HepG2 (cell line): Measurements from ENCODE around the gene TFAP2A. TPM values are rescaled to one million over a fixed set of nuclear protein-coding genes. Genes with fewer than 3 reads are reported as not detected.
A peak's percentile ranks its signal among the peaks of the same experiment; 100 is the strongest.

Experiments used
- ATAC-seq: fragments of 200-7000 bp; cut with Tn5 transposase; 3 replicates; pipeline ENCODE4 v1.9.1; 2020; ENCODE audit warnings: mild to moderate bottlenecking, moderate library complexity
- BruUV-seq: library from RNA; stranded (reverse); fragments of 400-500 nt; replicated peaks from 2 replicates; lab custom pipeline; 2021; lab: Mats Ljungman, UMichigan
- CTCF ChIA-PET: fragments of 300-600 bp; formaldehyde crosslinking; extraction: SDS; loops from one replicate; lab custom pipeline; 2021; ENCODE audit warnings: low total read pairs, inconsistent platforms, low intra/inter-chr PET ratio; lab: Yijun Ruan, JAX
- POLR2A ChIA-PET: fragments of 350-600 bp; sonication (Branson Sonifier 250); formaldehyde crosslinking; loops from one replicate; lab custom pipeline; 2020; ENCODE audit warnings: antibody characterized with exemption, inconsistent platforms; lab: Yijun Ruan, JAX
- DNase-seq: peaks from one replicate; pipeline ENCODE4 v3.0.0-alpha.2; 2015; ENCODE audit warnings: low spot score
- FAIRE-seq: peaks from 3 replicates; lab custom pipeline; 2011; peaks lifted over from hg19 to GRCh38; lab: Jason Lieb, UNC
- H2AFZ ChIP-seq: one replicate; pipeline ENCODE4 v1.6.1; 2011; ENCODE audit warnings: low read length, inconsistent platforms
- H3K27ac ChIP-seq: fragments of 300-600 bp; 3 replicates; pipeline ENCODE4 v1.8.0; 2011; ENCODE audit warnings: mixed run types, mild to moderate bottlenecking, mixed read lengths, low read length, inconsistent platforms; ENCODE audit not compliant: insufficient read depth; ENCODE audit errors: extremely low read length
- H3K27me3 ChIP-seq, 2 experiments: fragments of 200-600 bp in 1 of 2; 2 replicates in 1 of 2; 3 replicates in 1 of 2; pipeline versions ENCODE4 v1.6.0 to v1.8.0; 2011; ENCODE audit warnings: low read length in 2 of 2, mild to moderate bottlenecking in 2 of 2, moderate library complexity in 2 of 2, inconsistent platforms in 1 of 2; ENCODE audit not compliant: insufficient read depth in 2 of 2, control insufficient read depth in 1 of 2
- H3K36me3 ChIP-seq, 2 experiments: fragments of 200-600 bp in 1 of 2; replicated peaks in 1 of 2; 2 replicates in 1 of 2; 3 replicates in 1 of 2; pipeline versions ENCODE4 v1.5.1 to v1.8.0; 2011; ENCODE audit warnings: low read length in 2 of 2, inconsistent platforms in 1 of 2; ENCODE audit not compliant: insufficient read depth in 2 of 2, control insufficient read depth in 1 of 2
- H3K4me1 ChIP-seq: 2 replicates; pipeline ENCODE4 v1.5.1; 2012; ENCODE audit warnings: low read length, inconsistent platforms; ENCODE audit not compliant: insufficient read depth
- H3K4me2 ChIP-seq: 2 replicates; pipeline ENCODE4 v1.6.0; 2011; ENCODE audit warnings: low read depth, low read length, inconsistent platforms
- H3K4me3 ChIP-seq, 3 experiments: fragments of 200-600 bp in 1 of 3; sonication (generic), shearing (Covaris generic) in 1 of 3; replicated peaks in 1 of 3; 2 replicates each; pipeline ENCODE4 v1.5.1; 2011 to 2016; ENCODE audit warnings: low read length in 3 of 3, inconsistent platforms in 2 of 3, low read depth in 2 of 3, mild to moderate bottlenecking in 2 of 3, control low read depth in 1 of 3, mixed read lengths in 1 of 3; ENCODE audit not compliant: insufficient read depth in 1 of 3
- H3K79me2 ChIP-seq: one replicate; pipeline ENCODE4 v1.6.1; 2011; ENCODE audit warnings: low read length, inconsistent platforms; ENCODE audit not compliant: insufficient read depth
- H3K9ac ChIP-seq: 2 replicates; pipeline ENCODE4 v1.6.0; 2011; ENCODE audit warnings: mild to moderate bottlenecking, low read depth, low read length, inconsistent platforms; ENCODE audit not compliant: insufficient read depth
- H3K9me3 ChIP-seq: 2 replicates; pipeline ENCODE4 v1.5.1; 2012; ENCODE audit warnings: mild to moderate bottlenecking, low read length
- H4K20me1 ChIP-seq: 2 replicates; pipeline ENCODE4 v1.6.0; 2011; ENCODE audit warnings: inconsistent platforms, mild to moderate bottlenecking, low read length, moderate library complexity; ENCODE audit not compliant: insufficient read depth
- ATF7-NPFF ChIP-seq: sonication (generic); formaldehyde crosslinking; IDR thresholded peaks from 2 replicates; pipeline ENCODE4 v1.8.1; 2023; ENCODE audit warnings: mild to moderate bottlenecking, low read depth, missing genetic modification reagents, moderate library complexity
- KDM2A ChIP-seq: sonication (generic); formaldehyde crosslinking; IDR thresholded peaks from 2 replicates; pipeline ENCODE4 v1.4.0; 2020; ENCODE audit warnings: low read depth, missing genetic modification reagents, borderline replicate concordance
- KLF15 ChIP-seq: sonication (generic); formaldehyde crosslinking; IDR thresholded peaks from 2 replicates; pipeline ENCODE4 v1.8.1; 2023; ENCODE audit warnings: borderline replicate concordance, mild to moderate bottlenecking, inconsistent platforms, missing genetic modification reagents, mixed read lengths
- MAFF ChIP-seq: IDR thresholded peaks from 2 replicates; pipeline ENCODE4 v1.6.1; 2011; ENCODE audit warnings: low read depth, low read length, improper control_type of control experiment
- MAFK ChIP-seq, 2 experiments: IDR thresholded peaks in 1 of 2; conservative IDR thresholded peaks in 1 of 2; 2 replicates each; pipeline ENCODE4 v1.6.1; 2011; ENCODE audit warnings: improper control_type of control experiment in 2 of 2, low read length in 2 of 2
- MTA1 ChIP-seq: sonication (generic); formaldehyde crosslinking; IDR thresholded peaks from 2 replicates; pipeline ENCODE4 v1.4.0; 2020; ENCODE audit warnings: missing genetic modification reagents, mild to moderate bottlenecking, borderline replicate concordance
- PAX8 ChIP-seq: sonication (generic); formaldehyde crosslinking; IDR thresholded peaks from 2 replicates; pipeline ENCODE4 v1.8.0; 2022; ENCODE audit warnings: mild to moderate bottlenecking, missing genetic modification reagents, borderline replicate concordance
- POGK ChIP-seq: sonication (generic); formaldehyde crosslinking; conservative IDR thresholded peaks from 2 replicates; pipeline ENCODE4 v1.8.0; 2022; ENCODE audit warnings: mild to moderate bottlenecking, moderate library complexity, missing genetic modification reagents
- SAFB2 ChIP-seq: sonication (generic); formaldehyde crosslinking; IDR thresholded peaks from 2 replicates; pipeline ENCODE4 v1.5.1; 2020; ENCODE audit warnings: missing genetic modification reagents, low read depth, mild to moderate bottlenecking, borderline replicate concordance
- TRIM22 ChIP-seq: fragments of 450-650 bp; IDR thresholded peaks from 2 replicates; pipeline ENCODE4 v1.6.1; 2017
- ZBTB20 ChIP-seq: sonication (generic); formaldehyde crosslinking; IDR thresholded peaks from 2 replicates; pipeline ENCODE4 v1.8.1; 2023; ENCODE audit warnings: missing genetic modification reagents, low read depth, mild to moderate bottlenecking, borderline replicate concordance
- ZNF441 ChIP-seq: sonication (generic); formaldehyde crosslinking; IDR thresholded peaks from 2 replicates; pipeline ENCODE4 v1.7.0; 2021; ENCODE audit warnings: missing genetic modification reagents, borderline replicate concordance
- ZNF512 ChIP-seq: sonication (generic); formaldehyde crosslinking; IDR thresholded peaks from 2 replicates; pipeline ENCODE4 v1.4.0; 2020; ENCODE audit warnings: mild to moderate bottlenecking, missing genetic modification reagents
- ZNF550 ChIP-seq: sonication (generic); formaldehyde crosslinking; IDR thresholded peaks from 2 replicates; pipeline ENCODE4 v1.4.0; 2020; ENCODE audit warnings: mild to moderate bottlenecking, missing genetic modification reagents, borderline replicate concordance
- WGBS: methylation state at CpG from one replicate; pipeline ENCODE4 v1.1.6; 2017; ENCODE audit warnings: low lambda C conversion rate; 5-methylcytosine and 5-hydroxymethylcytosine counted together
- in situ Hi-C: cut with HindIII; loops from 2 replicates; pipeline ENCODE4 v1.10.0; 2017; ENCODE audit warnings: low pct_unique_long_range_greater_than_20kb; ENCODE audit not compliant: extremely low pct_ligation_motif_present
- intact Hi-C: fragments of 100-400 bp; cut with micrococcal nuclease; formaldehyde crosslinking; loops from one replicate; pipeline ENCODE4 v1.10.0; 2022; ENCODE audit not compliant: unreplicated experiment
- polyA plus RNA-seq, 8 experiments: library from polyadenylated mRNA; depleted of rRNA in 3 of 8; stranded (reverse) in 7 of 8; unstranded in 1 of 8; fragments of >200 nt; fragmentation: Illumina TruSeq in 4 of 8; extraction: Trizol in 4 of 8; gene quantifications; 2 replicates each; pipeline versions ENCODE4 v1.2.1 to v1.2.3, GENCODE V29; 2011 to 2016; ENCODE audit warnings: low read depth in 4 of 8, missing spikeins in 1 of 8, mixed read lengths in 1 of 8; ENCODE audit not compliant: insufficient read depth in 1 of 8
- total RNA-seq, 5 experiments: library from RNA; depleted of rRNA; stranded (reverse); fragments of >200 nt; fragmentation: Illumina TruSeq; extraction: Trizol; gene quantifications; 2 replicates each; pipeline ENCODE4 v1.2.3, GENCODE V29; 2016; ENCODE audit warnings: low read depth in 1 of 5

TFAP2A gene
- total and polyA plus RNA-seq, 2 of the 13 experiments (the other 11 are each of a cell fraction or from before 2014, with no cell fraction given): not detected

- peaks cover 9% of the 10 kb centered on the region; the same call in 1 of the 2 replicates for H3K4me1 ChIP-seq
- intact Hi-C loops (no loop called here), in situ Hi-C loops (no loop called here)
- TF ChIP-seq POGK (CRISPR knock-in tag): no peak
- peak; percentile 31; the same call in 1 of the 2 replicates for TF ChIP-seq MAFF
- no peak for TF ChIP-seq ATF7-NPFF
- peak; percentile 44 to 75 for TF ChIP-seq MAFK (conservative IDR thresholded peaks at IDR 0.05 in 1 of 2, IDR thresholded peaks at IDR 0.05 in 1 of 2; ENCODE audit: low read length in 2 of 2)
- ATAC-seq: no peak
- ChIA-PET CTCF (no interaction called here), POLR2A (no interaction called here)
- H3K4me2 ChIP-seq: no peak overlapping the region
- H3K9ac ChIP-seq: no peak overlapping the region
- BruUV-seq: no TSS peak
- H4K20me1 ChIP-seq: no peaks in the 10 kb centered on the region; the same call in 1 of the 2 replicates
- FAIRE-seq: no peak
- no peaks in the 10 kb centered on the region for H3K79me2 ChIP-seq
- no peaks in the 10 kb centered on the region for H3K9me3 ChIP-seq
- H2AFZ ChIP-seq: no peak overlapping the region
- no peak overlapping the region for H3K4me3 ChIP-seq
- peaks cover 19 to 64% of the 10 kb centered on the region in 2 experiments for H3K27me3 ChIP-seq
- H3K27ac ChIP-seq: no peak overlapping the region
- no peak for DNase-seq
- no peaks in the 10 kb centered on the region for H3K36me3 ChIP-seq
- WGBS: 44% methylated on average over 15 of the region's 15 CpGs
Observed at GRCh38 chr6:10382322-10382721, 32.6 kb downstream of the TFAP2A start.

DNA sequence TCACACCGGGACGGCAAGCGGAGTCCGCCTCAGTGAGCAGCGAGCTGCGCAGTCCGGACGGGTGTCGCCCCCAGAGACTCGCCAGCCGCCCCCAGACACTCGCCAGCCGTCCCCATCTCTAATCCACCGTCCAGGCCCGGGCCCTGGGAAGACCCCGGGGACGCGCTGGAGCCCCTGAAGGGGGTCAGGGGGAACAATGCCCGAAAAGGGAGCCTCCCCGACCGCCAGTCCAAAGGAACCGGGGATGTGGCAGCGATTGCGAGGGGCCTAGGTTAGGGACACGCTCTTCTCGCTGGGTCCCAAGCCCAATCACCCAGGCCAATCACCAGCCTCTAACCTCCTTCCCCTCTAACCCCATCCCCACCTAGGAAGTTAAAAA is 33.1 kb downstream of the TFAP2A start:
- H3K9me3 ChIP-seq: no peaks in the 10 kb centered on the region
- H3K79me2 ChIP-seq: no peaks in the 10 kb centered on the region
- ChIA-PET POLR2A (no interaction called here), CTCF (no interaction called here)
- 64% methylated on average over 15 of the region's 26 CpGs for WGBS
- no peak overlapping the region for H3K4me2 ChIP-seq
- in situ Hi-C loops (no loop called here), intact Hi-C loops (no loop called here)
- H3K9ac ChIP-seq: no peak overlapping the region
- H3K27me3 ChIP-seq: peaks cover 19 to 61% of the 10 kb centered on the region in 2 experiments
- FAIRE-seq: no peak
- H4K20me1 ChIP-seq: no peaks in the 10 kb centered on the region; the same call in 1 of the 2 replicates
- no peak for DNase-seq
- H2AFZ ChIP-seq: no peak overlapping the region
- ATAC-seq: no peak; the same call in 2 of the 3 replicates
- H3K4me3 ChIP-seq: no peak overlapping the region
- BruUV-seq: no TSS peak
- H3K27ac ChIP-seq: no peak overlapping the region
- peaks cover 9% of the 10 kb centered on the region; the same call in 1 of the 2 replicates for H3K4me1 ChIP-seq
- H3K36me3 ChIP-seq: no peaks in the 10 kb centered on the region
- TF ChIP-seq ZNF441 (CRISPR knock-in tag): no peak
- TF ChIP-seq KDM2A (CRISPR knock-in tag): no peak
- no peak for TF ChIP-seq SAFB2
- no peak for TF ChIP-seq MTA1
- TF ChIP-seq ZNF550 (CRISPR knock-in tag): no peak
- no peak for TF ChIP-seq PAX8 (CRISPR knock-in tag)
- TF ChIP-seq ZNF512: no peak
- no peak for TF ChIP-seq KLF15
- no peak for TF ChIP-seq TRIM22
- no peak for TF ChIP-seq ZBTB20
